HTERT RPE-1 (cell line): ENCODE data around the gene SLC39A5.

Source experiments
- in situ Hi-C: fragments of 300-500 bp; cut with MboI; formaldehyde crosslinking; loops from 4 replicates; pipeline ENCODE4 v1.14.3; 2020; ENCODE audit warnings: low sequenced_read_pairs

Gene SLC39A5

GRCh38 chr12:56213878-56214277 lies 16.0 kb upstream of the SLC39A5 start:
- in situ Hi-C loops: no loop called here

GRCh38 chr12:56216461-56216860 lies 13.4 kb upstream of the SLC39A5 start:
- in situ Hi-C loops: no loop called here

GRCh38 chr12:56219840-56220239 lies 10.0 kb upstream of the SLC39A5 start:
- in situ Hi-C loops: no loop called here

GRCh38 chr12:56220611-56221231 lies 9.1 kb upstream of the SLC39A5 start:
- in situ Hi-C loops: no loop called here

- in situ Hi-C loops: no loop called here
These were observed 8.6 kb upstream of the SLC39A5 start for GRCh38 chr12:56221232-56221756.

GRCh38 chr12:56221757-56222530 lies 7.9 kb upstream of the SLC39A5 start, which contains the start of gene RNF41:
RNF41 (minus strand) TSS chr12:56221922; CDS start chr12:56214047, 7,875 bp downstream.
- in situ Hi-C loops: no loop called here

GRCh38 chr12:56222531-56222895 lies 7.3 kb upstream of the SLC39A5 start:
- in situ Hi-C loops: no loop called here

GRCh38 chr12:56223571-56224101 lies 6.2 kb upstream of the SLC39A5 start:
- in situ Hi-C loops: no loop called here

- in situ Hi-C loops: no loop called here
These were observed 5.6 kb upstream of the SLC39A5 start, which contains the start of gene NABP2 for GRCh38 chr12:56224102-56224701. NABP2 (plus strand) TSS chr12:56224342; CDS start chr12:56224857, 515 bp downstream.

GRCh38 chr12:56224954-56225353 lies 4.9 kb upstream of the SLC39A5 start:
- in situ Hi-C loops: no loop called here

- in situ Hi-C loops: no loop called here
These were observed 769 bp upstream of the SLC39A5 start for GRCh38 chr12:56229082-56229481.

GRCh38 chr12:56230432-56231183 lies 757 bp downstream of the SLC39A5 start:
- in situ Hi-C loops: no loop called here

- in situ Hi-C loops: no loop called here
These were observed 1.3 kb downstream of the SLC39A5 start for GRCh38 chr12:56231184-56231582.

GRCh38 chr12:56234746-56235436 lies 5.0 kb downstream of the SLC39A5 start:
- in situ Hi-C loops: no loop called here

GRCh38 chr12:56236091-56236490 lies 6.2 kb downstream of the SLC39A5 start:
- in situ Hi-C loops: no loop called here

GRCh38 chr12:56236985-56237384 lies 7.1 kb downstream of the SLC39A5 start:
- in situ Hi-C loops: no loop called here

GRCh38 chr12:56237552-56237951 lies 7.7 kb downstream of the SLC39A5 start:
- in situ Hi-C loops: no loop called here

- in situ Hi-C loops: no loop called here
These were observed 11.8 kb downstream of the SLC39A5 start for GRCh38 chr12:56241424-56242303.

GRCh38 chr12:56242986-56243385 lies 13.1 kb downstream of the SLC39A5 start:
- in situ Hi-C loops: no loop called here
